GM12801 (cell line): ENCODE measurements around the gene NIPA2.

Experiments
- TF ChIP-seq, protein P1 (sequence below): IDR thresholded peaks from one replicate; pipeline ENCODE4 v1.5.1; 2011; ENCODE audit warnings: control low read depth; ENCODE audit not compliant: insufficient read length; ENCODE audit errors: extremely low read depth

Gene NIPA2

DNA sequence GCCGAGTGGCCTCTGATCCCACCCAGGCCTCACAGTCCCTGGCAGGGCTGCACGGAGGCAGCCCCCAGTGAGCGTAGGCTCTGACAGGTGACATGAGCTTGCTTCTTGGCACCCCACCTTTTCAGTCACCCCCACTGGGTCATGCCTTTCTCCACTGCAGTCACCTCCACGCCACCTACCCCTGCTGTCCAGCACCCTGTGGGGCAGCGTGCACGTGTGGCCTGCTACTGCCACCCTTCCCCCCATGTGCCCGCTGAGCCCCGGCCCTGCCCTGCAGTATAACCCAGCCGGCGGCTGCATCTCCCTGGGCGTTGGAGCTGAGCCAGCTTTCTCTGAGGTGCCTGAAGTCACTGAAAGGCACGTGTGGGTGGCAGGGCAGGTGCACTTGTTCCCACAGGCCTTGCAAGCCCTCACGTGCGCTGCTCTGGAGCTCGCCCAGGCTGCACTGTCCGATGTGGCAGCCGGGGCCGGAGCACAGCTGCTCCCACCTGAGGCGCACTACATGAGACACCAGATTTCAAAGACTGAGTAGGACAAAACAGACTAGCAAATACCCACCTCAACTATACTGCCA, 65.6 kb downstream of the NIPA2 start:
- TF ChIP-seq, protein P1, sequence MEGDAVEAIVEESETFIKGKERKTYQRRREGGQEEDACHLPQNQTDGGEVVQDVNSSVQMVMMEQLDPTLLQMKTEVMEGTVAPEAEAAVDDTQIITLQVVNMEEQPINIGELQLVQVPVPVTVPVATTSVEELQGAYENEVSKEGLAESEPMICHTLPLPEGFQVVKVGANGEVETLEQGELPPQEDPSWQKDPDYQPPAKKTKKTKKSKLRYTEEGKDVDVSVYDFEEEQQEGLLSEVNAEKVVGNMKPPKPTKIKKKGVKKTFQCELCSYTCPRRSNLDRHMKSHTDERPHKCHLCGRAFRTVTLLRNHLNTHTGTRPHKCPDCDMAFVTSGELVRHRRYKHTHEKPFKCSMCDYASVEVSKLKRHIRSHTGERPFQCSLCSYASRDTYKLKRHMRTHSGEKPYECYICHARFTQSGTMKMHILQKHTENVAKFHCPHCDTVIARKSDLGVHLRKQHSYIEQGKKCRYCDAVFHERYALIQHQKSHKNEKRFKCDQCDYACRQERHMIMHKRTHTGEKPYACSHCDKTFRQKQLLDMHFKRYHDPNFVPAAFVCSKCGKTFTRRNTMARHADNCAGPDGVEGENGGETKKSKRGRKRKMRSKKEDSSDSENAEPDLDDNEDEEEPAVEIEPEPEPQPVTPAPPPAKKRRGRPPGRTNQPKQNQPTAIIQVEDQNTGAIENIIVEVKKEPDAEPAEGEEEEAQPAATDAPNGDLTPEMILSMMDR = no peak

DNA sequence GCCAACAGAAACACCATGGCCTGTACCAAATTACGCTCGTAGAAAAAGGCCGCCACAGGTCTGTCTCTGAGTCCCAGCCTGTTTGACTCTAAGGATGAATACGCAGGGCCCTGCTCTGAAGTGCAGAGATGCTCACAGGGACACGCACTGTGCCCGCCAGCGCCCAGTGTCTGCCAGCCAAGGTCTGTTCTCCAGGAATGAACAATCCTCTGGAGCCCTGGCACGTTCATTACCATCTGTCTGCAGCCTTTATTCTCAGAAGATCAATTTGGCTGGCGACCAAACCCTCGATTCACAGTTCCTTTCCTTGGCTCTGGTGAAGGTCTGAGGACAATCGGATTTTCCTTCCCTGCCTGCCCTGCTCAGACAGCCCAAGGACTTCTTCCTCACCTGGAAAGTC, 66.3 kb downstream of the NIPA2 start:
- TF ChIP-seq, protein P1 = no peak

DNA sequence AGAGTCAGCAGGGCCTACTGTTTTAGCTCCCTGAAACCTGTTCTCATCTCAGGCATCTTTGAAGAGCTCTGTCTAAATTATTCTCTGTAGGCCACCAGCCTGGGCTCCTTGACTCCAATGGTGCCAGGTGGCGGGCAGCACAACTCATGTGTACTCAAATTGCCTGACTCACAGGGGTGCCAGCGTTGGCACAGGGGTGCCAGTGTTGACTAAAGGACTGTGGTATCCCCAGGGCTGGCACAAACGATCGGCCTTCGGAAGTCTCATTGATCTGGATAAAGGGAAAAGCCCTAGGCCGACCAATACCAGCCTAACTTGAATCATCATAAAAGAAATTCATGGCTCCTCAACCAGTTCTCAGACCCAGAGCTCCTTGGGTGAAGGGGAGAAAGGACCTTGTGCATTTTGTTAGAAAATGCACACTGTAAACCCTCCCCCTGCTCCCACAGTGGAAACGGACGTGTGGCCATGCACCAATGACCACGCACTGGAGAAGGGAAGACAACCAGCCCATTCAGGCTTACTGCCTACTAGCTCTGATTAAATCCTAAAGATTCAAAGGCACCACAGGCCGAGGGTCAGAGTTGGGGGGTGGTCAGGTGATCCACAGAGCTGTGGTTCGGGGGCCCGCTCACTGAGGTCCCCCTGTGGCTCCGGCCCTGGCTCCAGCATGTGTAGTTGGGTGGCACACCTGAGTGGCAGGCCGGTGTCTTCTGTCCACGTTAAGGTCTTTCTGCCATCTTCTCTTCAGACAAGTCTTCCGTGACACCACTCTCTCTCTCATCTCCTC, 68.9 kb downstream of the NIPA2 start:
- TF ChIP-seq, protein P1 = no peak

DNA sequence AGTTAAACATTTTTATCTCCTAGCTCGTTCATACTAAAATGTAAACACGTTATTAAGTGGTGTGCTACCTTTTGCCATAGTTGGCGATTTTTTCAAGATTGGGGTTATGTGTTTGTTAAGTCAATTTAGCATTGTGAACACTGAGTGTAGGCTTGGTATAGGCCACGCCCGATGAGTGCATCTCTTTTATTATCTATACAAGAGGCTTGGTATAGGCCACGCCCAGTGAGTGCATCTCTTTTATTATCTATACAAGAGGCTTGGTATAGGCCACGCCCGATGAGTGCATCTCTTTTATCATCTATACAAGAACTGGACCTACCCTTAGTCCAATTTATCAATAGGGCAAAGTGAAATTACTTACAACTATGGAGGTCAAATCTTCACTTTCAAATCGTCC, 70.4 kb downstream of the NIPA2 start:
- TF ChIP-seq, protein P1 = no peak

DNA sequence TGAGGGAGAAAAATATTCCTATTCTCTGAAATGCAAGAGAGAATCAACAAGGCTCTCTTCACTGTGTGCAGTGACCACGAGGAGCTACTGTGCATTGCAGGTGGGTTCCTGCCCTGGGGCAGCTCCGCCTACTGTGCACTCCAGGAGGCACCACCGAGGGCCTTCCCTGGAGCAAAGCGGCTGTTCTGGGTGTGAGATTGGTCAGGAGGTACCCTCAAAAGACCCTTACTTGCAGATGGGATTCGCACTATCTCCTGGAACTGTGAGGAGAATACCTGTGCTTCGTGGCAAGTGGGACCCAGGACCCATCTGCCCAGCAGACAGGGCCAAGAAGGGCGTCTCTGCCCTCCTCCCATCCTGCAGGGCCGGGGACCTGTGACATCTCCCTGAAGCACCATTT, 72.8 kb downstream of the NIPA2 start:
- TF ChIP-seq, protein P1 = no peak

DNA sequence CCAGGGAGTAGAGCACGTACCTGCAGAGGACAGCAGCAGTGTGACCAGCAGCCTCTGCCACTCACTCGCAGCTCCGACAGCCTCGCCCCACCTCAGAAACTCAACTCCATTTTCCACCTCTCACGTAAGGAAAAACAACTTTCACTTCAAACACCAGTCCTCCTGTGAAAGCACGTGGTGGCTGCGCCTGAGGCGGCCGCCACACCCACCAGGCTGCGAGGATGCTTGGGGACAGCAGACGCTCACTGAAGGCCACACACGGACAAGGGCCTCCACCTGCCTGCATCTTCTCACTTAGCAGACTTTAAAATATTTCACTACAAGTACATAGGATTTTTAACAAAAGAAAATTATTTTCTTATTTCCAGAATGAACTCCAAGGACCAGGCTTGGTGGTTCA, 73.8 kb downstream of the NIPA2 start:
- TF ChIP-seq, protein P1 = no peak

DNA sequence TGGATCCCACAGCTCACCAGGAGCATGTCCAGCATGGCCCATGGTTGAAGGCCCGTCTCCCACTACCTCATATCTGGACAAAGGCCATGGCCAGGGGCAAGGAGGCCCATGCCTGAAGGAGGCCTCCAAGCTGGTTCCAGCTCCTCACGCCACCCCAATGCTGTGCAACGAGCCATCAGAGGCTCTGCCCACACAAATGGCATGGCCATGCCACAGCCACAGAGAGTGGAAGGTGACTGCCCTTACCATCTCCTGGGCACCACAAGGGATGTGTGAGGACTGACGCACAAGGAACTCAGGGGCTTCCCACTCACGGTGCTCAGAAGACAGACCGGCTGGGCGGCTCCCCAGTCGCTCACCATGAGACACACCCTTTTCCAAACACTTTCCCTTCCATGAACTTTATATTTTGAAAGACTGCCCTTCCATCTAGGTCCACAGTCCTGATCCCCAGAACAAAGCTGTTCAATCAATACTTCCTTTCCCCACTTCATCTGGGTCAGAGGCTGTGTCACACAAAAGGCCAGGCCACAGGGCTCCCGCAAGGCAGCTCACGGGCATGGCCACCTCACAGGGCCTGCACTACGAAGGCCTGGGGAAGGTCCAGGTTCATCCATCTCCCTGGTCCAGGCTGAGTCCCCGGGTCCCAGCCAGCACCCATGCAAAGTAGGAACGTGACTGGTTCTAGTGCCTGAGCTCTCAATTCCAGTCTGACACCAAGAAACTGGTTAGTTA, 75.3 kb downstream of the NIPA2 start:
- TF ChIP-seq, protein P1 = no peak
